COLO668 (cell line): ENCODE data around the gene KRTAP4-16.
"Not testable (repeated sequence)": the region's sequence is repeated elsewhere in the genome, so short reads cannot be mapped to it uniquely, and the experiment has no call there.

Experiments
- DNase-seq: peaks from one replicate; lab custom pipeline; 2025; ENCODE audit not compliant: unreplicated experiment; lab: John Stamatoyannopoulos, UW

Gene KRTAP4-16

DNA sequence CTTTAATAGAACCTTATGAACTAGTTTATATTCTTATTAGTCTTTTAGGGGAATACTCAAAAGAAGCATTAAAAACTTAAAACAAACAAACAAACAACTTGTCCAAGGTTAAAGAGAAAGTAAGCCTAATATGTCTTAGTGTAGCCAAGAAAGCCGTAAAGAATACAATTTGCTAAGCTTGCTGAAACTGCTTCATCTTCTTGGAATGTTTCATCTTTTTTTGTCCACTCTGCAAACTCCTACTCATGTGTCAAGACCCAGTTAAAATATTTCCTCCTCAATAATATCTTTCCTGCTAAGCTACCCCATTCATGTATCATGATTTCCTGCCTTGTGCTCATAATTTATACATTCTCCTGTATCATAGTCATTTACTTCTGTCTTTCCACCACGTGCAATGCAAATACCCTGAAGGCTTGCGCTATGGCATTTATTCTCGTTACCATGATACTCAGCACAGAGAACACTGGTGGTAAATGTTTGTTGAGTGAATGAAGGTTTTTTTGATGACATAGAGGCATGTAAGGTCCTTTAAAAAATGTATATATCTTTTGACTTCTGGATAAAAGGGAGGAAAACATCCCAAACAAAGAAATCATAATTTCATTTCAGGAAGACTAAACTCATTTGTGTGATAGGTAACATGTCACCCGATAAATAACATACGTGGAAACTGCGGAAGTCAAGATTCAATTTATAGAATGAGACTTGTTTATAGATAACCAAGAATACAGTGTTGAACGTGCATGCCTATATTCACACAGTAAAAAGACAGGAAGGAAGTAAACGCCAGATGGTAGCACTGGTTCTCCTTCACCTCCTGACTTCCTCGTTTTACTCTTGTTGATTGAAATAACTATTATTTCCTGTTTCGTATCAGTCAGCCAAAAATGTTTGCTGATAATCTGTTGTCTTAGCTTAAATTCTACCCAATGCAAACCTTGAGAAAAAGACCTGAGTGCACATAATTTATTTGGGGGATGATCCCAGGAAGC, 18.0 kb upstream of the KRTAP4-16 start:
- DNase-seq = not testable (repeated sequence)

DNA sequence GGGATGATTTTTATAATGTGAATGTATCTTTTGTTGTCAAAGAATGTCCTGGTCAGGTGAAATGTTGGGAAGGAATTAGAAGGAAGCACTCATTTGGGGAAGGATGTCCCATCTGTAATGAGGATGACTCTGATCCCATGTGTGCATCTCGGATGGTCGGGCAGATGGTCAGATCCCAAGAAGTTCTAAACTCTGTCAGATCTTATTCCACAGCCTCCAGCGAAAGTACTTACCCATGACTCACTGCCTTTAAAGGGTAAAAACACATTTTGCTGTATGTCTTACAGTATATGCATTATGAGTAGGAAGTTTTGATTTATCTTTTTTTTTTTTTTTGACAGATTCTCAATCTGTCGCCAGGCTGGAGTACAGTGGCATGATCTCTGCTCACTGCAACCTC, 16.7 kb upstream of the KRTAP4-16 start:
- DNase-seq = no peak

DNA sequence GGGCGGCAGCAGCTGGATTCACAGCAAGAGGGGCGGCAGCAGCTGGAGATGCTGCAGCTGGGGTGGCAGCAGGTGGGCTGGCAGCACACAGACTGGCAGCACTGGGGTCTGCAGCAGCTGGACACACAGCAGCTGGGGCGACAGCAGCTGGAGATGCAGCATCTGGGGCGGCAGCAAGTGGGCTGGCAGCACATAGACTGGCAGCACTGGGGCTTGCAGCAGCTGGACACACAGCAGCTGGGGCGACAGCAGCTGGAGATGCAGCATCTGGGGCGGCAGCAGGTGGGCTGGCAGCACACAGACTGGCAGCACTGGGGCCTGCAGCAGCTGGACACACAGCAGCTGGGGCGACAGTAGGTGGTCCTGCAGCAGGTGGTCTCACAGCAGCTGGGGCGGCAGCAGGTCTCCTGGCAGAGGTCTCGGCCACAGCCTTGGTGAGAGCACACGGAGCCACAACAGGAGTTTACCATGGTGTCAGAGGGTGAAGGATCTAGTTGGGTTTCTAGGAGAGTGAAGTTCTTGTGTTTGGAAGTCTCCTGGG, 15.9 kb upstream of the KRTAP4-16 start, which contains the start of gene KRTAP4-11:
KRTAP4-11 (minus strand) TSS at position 528 of the 541 bp plus-strand sequence; CDS start at position 470, 58 bp downstream.
- DNase-seq = not testable (repeated sequence)

DNA sequence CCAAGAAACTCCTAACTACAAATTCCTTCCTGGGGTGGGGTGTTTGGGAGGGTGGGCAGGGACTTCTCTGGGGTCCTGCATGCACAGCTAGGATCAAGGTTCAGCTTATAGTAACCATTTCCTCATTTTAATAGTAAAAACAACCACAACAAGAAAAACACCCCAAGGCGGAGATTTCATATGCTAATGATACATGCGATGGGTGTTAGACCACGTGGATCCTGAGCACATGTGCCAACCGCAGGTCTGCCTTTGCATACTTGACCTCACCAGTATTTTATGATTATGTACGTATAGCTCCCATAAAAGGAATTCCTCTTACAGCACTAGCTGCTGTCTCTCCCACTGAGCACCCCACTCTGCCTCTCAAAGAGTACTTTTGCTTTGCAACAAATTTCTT, 14.3 kb upstream of the KRTAP4-16 start:
- DNase-seq = no peak

DNA sequence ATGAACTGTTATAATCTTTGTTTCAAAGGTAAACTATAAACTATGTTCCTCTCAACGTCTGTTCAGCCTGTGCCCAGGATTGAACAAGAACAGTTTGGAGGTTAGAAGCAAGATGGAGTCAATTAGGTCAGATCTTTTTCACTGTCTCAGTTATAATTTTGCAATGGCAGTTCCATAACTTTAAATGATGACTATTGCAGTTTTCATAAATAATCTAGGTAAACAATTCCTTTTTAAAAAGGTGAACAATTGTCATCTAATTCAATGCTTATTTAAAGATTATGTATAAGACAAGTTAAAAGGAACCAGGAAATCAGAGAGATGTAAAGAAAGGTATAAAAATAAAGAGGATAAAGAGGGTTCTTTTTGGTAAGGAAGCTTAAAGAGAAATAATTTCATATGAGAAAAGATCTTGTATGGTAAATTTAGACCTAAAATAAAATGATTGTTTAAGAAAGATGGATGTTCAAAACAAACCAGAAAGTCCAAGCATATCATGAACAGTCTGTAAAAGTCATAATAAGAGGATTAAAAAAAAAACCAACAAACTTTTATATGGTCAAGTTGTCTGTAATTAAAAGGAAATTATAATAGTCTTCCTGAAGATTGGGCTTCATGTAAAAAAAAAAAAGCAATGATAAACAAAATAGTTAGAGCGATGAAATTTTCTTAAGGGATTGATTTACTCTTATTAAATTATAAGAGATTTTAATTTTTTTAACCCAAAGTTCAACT, 9.3 kb upstream of the KRTAP4-16 start:
- DNase-seq = no peak

DNA sequence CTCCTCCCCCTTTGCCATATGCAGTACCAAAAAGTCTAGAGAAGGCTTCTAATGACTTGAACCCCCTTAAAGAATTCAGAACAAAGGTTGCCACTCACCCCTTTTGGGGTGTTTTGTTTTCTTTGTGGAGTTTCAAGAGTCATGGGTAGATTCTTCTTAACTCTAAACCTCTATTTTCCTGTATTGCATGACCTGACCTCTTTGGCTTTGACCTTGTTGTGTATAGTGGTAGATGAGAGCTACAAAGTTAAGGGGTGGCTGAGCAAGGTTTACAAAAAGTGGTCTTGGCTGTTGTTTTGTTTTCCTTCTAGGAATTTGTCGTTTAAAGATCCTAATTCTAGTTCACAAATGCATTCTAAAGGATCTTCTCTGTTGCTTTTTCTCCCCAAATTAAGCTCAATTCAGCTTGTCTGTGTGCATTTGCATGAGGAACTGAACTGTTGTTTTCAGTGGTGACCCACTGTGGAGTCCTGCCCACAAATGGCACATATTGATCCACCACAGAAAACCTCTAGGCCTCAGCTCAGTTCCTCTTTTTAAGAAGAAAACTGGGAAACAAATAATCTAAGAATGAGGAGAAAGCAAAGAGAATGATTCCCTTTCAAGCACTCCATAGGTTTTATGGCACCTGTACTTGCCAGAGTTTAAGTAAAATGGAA, 6.8 kb upstream of the KRTAP4-16 start:
- DNase-seq = not testable (repeated sequence)

DNA sequence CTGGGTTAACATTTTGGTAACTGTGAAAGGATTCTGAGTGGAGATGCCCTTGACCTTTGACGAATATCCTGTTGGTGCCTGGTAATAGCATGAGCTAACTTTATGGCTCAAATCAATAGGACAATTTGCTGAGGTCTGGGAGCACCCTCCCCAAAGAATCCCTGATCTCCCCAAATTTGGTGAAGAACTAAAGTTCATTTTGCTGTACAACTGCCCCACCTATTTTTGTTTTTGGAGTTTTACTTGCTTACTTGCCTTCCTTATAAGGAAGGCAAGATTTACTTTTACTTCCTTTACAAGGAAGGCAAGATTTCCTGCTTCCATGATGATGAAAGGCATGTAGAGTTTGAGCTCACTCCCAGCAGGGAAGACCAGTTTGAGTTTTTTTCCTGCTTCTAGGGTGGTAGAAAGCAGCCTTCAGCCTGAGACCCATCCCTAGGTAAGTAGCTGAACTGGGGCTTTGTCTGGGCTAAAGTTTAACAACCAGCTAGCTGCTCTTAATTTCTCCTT, 6.0 kb upstream of the KRTAP4-16 start:
- DNase-seq = no peak

DNA sequence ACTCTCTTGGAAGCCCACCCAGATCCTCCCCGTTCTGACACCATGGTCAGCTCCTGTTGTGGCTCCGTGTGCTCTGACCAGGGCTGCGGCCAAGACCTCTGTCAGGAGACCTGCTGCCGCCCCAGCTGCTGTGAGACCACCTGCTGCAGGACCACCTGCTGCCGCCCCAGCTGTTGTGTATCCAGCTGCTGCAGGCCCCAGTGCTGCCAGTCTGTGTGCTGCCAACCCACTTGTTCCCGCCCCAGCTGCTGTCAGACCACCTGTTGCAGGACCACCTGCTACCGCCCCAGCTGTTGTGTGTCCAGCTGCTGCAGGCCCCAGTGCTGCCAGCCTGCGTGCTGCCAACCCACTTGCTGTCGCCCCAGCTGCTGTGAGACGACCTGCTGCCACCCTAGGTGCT, 3.3 kb upstream of the KRTAP4-16 start, which contains the start of gene KRTAP4-9:
KRTAP4-9 (plus strand) TSS at position 43 of the 400 bp plus-strand sequence; CDS start at position 43, 0 bp downstream.
- DNase-seq = not testable (repeated sequence)

DNA sequence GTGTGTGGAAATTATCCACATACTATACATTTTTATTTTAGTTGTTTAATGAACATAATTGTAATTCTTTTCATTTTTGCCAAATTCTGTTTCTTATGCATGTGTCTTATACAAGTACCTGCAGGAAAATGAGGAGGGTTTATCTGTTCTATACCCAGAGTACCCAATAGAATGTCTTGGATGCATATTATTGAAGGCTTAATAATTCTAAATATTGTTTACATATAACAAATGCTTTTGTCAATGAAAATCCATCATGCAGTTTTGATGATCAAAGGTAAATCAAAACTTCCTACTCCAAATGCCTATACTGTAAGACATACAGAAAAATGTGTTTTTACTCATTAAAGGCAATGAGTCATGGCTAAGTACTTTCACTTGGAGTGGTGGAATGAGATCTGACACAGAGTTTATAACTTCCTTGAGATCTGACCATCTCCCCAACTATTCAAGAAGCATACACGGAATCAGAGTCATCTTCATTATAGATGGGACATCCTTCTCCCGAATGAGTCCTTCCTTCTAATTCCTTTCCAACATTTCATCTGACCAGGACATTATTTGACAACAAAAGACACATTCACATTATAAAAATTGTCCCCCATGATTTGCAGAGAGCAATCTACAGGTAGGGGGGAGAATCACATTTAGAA, 2.5 kb upstream of the KRTAP4-16 start:
- not testable (repeated sequence) for DNase-seq

DNA sequence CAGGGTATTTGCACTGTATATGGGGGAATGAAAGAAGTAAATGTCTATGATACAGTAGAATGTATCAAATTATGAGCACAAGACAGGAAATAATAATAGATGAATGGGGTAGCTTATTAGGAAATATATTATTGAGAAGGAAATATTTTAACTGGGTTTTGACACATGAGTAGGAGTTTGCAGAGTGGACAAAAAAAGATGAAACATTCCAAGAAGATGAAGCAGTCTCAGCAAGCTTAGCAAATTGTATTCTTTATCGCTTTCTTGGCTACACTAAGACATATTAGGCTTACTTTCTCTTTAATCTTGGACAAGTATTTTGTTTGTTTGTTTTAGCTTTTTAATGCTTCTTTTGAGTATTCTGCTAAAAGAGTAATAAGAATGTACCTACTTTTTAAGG, 1.9 kb upstream of the KRTAP4-16 start:
- DNase-seq = no peak

DNA sequence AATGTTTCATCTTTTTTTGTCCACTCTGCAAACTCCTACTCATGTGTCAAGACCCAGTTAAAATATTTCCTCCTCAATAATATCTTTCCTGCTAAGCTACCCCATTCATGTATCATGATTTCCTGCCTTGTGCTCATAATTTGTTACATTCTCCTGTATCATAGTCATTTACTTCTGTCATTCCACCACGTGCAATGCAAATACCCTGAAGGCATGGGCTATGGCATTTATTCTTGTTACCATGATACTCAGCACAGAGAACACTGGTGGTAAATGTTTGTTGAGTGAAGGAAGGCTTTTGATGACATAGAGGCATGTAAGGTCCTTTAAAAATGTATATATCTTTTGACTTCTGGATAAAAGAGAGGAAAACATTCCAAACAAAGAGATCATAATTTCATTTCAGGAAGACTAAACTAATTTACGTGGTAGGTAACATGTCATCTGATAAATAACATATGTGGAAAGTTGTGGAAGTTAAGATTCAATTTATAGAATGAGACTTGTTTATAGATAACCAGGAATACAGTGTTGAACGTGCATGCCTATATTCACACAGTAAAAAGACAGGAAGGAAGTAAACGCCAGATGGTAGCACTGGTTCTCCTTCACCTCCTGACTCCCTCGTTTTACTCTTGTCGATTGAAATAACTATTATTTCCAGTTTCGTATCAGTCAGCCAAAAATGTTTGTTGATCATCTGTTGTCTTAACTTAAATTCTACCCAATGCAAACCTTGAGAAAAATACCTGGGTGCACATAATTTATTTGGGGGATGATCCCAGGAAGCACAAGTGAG, 2.1 kb downstream of the KRTAP4-16 start:
- DNase-seq = not testable (repeated sequence)

DNA sequence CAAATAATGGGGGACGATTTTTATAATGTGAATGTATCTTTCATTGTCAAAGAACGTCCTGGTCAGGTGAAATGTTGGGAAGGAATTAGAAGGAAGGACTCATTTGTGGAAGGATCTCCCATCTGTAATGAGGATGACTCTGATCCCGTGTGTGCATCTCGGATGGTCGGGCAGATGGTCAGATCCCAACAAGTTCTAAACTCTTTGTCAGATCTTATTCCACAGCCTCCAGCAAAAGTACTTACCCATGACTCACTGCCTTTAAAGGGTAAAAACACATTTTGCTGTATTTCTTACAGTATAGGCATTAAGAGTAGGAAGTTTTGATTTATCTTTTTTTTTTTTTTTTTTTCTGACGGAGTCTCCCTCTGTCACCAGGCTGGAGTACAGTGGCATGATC, 3.5 kb downstream of the KRTAP4-16 start:
- no peak for DNase-seq

DNA sequence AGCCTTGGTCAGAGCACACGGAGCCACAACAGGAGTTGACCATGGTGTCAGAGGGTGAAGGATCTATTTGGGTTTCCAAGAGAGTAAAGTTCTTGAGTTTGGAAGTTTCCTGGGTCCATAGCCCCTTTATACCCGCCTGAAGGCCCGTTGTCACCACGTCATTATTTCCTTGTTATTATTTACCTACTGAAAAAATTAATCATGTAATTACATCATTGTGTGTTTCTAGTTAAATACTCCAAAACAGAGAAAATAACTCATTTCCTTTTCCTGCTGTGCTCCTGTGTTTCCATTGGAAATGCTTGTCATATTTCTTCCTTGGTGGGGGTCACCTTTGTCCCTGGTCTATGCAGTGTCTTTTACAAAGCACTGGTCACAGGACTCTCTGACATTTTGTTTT, 4.0 kb downstream of the KRTAP4-16 start, which contains the start of gene KRTAP4-8:
KRTAP4-8 (minus strand) TSS at position 101 of the 400 bp plus-strand sequence; CDS start at position 43, 58 bp downstream.
- no peak for DNase-seq

DNA sequence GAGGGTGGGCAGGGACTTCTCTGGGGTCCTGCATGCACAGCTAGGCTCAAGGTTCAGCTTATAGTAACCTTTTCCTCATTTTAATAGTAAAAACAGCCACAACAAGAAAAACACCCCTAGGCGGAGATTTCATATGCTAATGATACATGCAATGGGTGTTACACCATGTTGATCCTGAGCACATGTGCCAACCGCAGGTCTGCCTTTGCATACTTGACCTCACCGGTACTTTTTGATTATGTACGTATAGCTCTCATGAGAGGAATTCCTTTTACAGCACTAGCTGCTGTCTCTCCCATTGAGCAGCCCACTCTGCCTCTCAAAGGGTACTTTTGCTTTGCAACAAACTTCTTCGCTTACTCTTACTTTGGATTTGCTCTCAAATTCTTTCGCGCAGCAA, 6.0 kb downstream of the KRTAP4-16 start:
- no peak for DNase-seq

DNA sequence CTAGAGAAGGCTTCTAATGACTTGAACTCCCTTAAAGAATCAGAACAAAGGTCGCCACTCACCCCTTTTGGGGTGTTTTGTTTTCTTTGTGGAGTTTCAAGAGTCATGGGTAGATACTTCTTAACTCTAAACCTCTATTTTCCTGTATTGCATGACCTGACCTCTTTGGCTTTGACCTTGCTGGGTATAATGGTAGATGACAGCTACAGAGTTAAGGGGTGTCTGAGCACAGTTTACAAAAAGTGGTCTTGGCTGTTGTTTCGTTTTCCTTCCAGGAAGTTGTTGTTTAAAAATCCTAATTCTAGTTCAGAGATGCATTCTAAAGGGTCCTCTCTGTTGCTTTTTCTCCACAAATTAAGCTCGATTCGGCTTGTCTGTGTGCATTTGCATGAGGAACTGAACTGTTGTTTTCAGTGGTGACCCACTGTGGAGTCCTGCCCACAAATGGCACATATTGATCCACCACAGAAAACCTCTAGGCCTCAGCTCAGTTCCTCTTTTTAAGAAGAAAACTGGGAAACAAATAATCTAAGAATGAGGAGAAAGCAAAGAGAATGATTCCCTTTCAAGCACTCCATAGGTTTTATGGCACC, 13.2 kb downstream of the KRTAP4-16 start:
- DNase-seq = not testable (repeated sequence)

DNA sequence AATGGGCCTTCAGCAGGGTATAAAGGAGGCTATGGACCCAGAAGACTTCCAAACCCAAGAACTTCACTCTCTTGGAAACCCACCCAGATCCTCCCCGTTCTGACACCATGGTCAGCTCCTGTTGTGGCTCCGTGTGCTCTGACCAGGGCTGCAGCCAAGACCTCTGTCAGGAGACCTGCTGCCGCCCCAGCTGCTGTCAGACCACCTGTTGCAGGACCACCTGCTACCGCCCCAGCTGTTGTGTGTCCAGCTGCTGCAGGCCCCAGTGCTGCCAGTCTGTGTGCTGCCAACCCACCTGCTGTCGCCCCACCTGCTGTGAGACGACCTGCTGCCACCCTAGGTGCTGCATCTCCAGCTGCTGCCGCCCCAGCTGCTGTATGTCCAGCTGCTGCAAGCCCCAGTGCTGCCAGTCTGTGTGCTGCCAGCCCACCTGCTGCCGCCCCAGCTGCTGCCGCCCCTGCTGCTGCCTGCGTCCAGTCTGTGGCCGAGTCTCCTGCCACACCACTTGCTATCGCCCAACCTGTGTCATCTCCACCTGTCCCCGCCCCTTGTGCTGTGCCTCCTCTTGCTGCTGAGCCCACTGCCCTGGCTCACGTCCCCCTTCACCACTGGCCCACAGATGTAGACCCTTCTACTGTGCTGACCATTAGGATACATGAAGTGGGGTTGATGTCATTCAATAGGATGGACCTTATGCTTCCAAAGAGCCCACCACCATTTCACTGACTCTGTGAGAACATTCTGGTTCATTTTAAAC, 17.7 kb downstream of the KRTAP4-16 start, which contains the start of gene KRTAP4-7:
KRTAP4-7 (plus strand) TSS at position 51 of the 757 bp plus-strand sequence; CDS start at position 108, 57 bp downstream.
- DNase-seq = not testable (repeated sequence)

DNA sequence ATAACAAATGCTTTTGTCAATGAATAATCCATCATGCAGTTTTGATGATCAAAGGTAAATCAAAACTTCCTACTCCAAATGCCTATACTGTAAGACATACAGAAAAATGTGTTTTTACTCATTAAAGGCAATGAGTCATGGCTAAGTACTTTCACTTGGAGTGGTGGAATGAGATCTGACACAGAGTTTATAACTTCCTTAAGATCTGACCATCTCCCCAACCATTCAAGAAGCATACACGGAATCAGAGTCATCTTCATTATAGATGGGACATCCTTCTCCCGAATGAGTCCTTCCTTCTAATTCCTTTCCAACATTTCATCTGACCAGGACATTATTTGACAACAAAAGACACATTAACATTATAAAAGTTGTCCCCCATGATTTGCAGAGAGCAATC, 18.6 kb downstream of the KRTAP4-16 start:
- DNase-seq = not testable (repeated sequence)

DNA sequence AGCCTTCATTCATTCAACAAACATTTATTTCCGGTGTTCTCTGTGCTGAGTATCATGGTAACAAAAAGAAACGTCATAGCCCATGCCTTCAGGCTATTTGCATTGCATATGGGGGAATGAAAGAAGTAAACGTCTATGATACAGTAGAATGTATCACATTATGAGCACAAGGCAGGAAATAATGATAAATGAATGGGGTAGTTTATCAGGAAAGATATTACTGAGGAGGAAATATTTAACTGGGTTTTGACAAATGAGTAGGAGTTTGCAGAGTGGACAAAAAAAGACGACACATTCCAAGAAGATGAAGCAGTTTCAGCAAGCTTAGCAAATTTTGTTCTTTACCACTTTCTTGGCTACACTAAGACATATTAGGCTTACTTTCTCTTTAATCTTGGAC, 19.4 kb downstream of the KRTAP4-16 start:
- no peak for DNase-seq
